HEK293 (cell line): ENCODE measurements around the gene CACNA1B.

Source experiments
- CTCF ChIA-PET: fragments of 350-600 bp; formaldehyde crosslinking; extraction: SDS; loops from one replicate; lab custom pipeline; 2021; ENCODE audit warnings: antibody characterized with exemption; lab: Yijun Ruan, JAX
- POLR2A ChIA-PET: fragments of 300-600 bp; formaldehyde crosslinking; extraction: SDS; loops from one replicate; lab custom pipeline; 2020; ENCODE audit warnings: antibody characterized with exemption, inconsistent platforms; lab: Yijun Ruan, JAX
- H3K27ac ChIP-seq: fragments of 200-500 bp; sonication (Bioruptor generic); 2 replicates; pipeline ENCODE4 v1.5.1; 2014; ENCODE audit warnings: low read depth, low read length, control low read depth, inconsistent platforms; ENCODE audit errors: extremely low read depth
- H3K36me3 ChIP-seq, 2 experiments: fragments of 200-500 bp in 1 of 2; sonication (Bioruptor generic) in 1 of 2; 1 replicate in 1 of 2; 2 replicates in 1 of 2; pipeline ENCODE4 v1.5.1; 2014 to 2017; ENCODE audit warnings: inconsistent platforms in 2 of 2, low read length in 2 of 2; ENCODE audit not compliant: control insufficient read depth in 2 of 2, insufficient read depth in 1 of 2
- H3K4me1 ChIP-seq: fragments of 200-500 bp; sonication (Bioruptor generic); 2 replicates; pipeline ENCODE4 v1.5.1; 2014; ENCODE audit warnings: mild to moderate bottlenecking, low read length, inconsistent platforms; ENCODE audit not compliant: control insufficient read depth, insufficient read depth
- H3K4me3 ChIP-seq: 2 replicates; pipeline ENCODE4 v1.5.1; 2011; ENCODE audit warnings: low read depth, mild to moderate bottlenecking, control low read depth, low read length, moderate library complexity
- H3K9me3 ChIP-seq: fragments of 200-500 bp; sonication (Bioruptor generic); 2 replicates; pipeline ENCODE4 v1.5.1; 2014; ENCODE audit warnings: low read depth, low read length, inconsistent platforms; ENCODE audit not compliant: control insufficient read depth, insufficient read depth
- PRDM6 ChIP-seq: fragments of 450-650 bp; formaldehyde crosslinking; IDR thresholded peaks from 2 replicates; pipeline ENCODE4 v1.5.1; 2017; ENCODE audit warnings: missing biosample characterization, missing genetic modification characterization
- ZBTB48 ChIP-seq: fragments of 450-650 bp; formaldehyde crosslinking; IDR thresholded peaks from 2 replicates; pipeline ENCODE4 v1.5.1; 2016; ENCODE audit warnings: missing biosample characterization, missing genetic modification characterization
- ZBTB7A ChIP-seq: fragments of 450-650 bp; formaldehyde crosslinking; IDR thresholded peaks from 2 replicates; pipeline ENCODE4 v1.5.1; 2016; ENCODE audit warnings: low read depth, missing biosample characterization, missing genetic modification characterization
- ZEB2 ChIP-seq: fragments of 450-650 bp; formaldehyde crosslinking; IDR thresholded peaks from 2 replicates; pipeline ENCODE4 v1.5.1; 2016; ENCODE audit warnings: missing biosample characterization, missing genetic modification characterization
- ZNF112 ChIP-seq: fragments of 450-650 bp; formaldehyde crosslinking; IDR thresholded peaks from 2 replicates; pipeline ENCODE4 v1.5.0; 2017; ENCODE audit warnings: missing biosample characterization, missing genetic modification characterization
- ZNF140 ChIP-seq: fragments of 450-650 bp; formaldehyde crosslinking; IDR thresholded peaks from 2 replicates; pipeline ENCODE4 v1.5.1; 2016; ENCODE audit warnings: missing biosample characterization, missing genetic modification characterization
- ZNF146 ChIP-seq: fragments of 450-650 bp; formaldehyde crosslinking; IDR thresholded peaks from 2 replicates; pipeline ENCODE4 v1.5.1; 2016; ENCODE audit warnings: missing biosample characterization, missing genetic modification characterization
- ZNF239 ChIP-seq: fragments of 450-650 bp; formaldehyde crosslinking; IDR thresholded peaks from 2 replicates; pipeline ENCODE4 v1.5.1; 2016; ENCODE audit warnings: missing biosample characterization, missing genetic modification characterization
- ZNF404 ChIP-seq: fragments of 450-650 bp; formaldehyde crosslinking; IDR thresholded peaks from 2 replicates; pipeline ENCODE4 v1.5.1; 2017; ENCODE audit warnings: missing biosample characterization, missing genetic modification characterization
- ZNF426 ChIP-seq: fragments of 450-650 bp; formaldehyde crosslinking; IDR thresholded peaks from 2 replicates; pipeline ENCODE4 v1.5.1; 2017; ENCODE audit warnings: missing biosample characterization, missing genetic modification characterization, mild to moderate bottlenecking, inconsistent platforms, moderate library complexity
- ZNF501 ChIP-seq: fragments of 450-650 bp; formaldehyde crosslinking; IDR thresholded peaks from 2 replicates; pipeline ENCODE4 v1.5.1; 2016; ENCODE audit warnings: missing biosample characterization, missing genetic modification characterization
- ZNF571 ChIP-seq: fragments of 450-650 bp; formaldehyde crosslinking; IDR thresholded peaks from 2 replicates; pipeline ENCODE4 v1.5.0; 2017; ENCODE audit warnings: missing biosample characterization, missing genetic modification characterization
- ZNF843 ChIP-seq: fragments of 450-650 bp; formaldehyde crosslinking; IDR thresholded peaks from 2 replicates; pipeline ENCODE4 v1.5.1; 2016; ENCODE audit warnings: missing biosample characterization, missing genetic modification characterization
- ZXDB ChIP-seq: fragments of 450-650 bp; formaldehyde crosslinking; IDR thresholded peaks from 2 replicates; pipeline ENCODE4 v1.5.1; 2016; ENCODE audit warnings: missing biosample characterization, missing genetic modification characterization
- TF ChIP-seq, protein P1 (sequence below): fragments of 450-650 bp; formaldehyde crosslinking; IDR thresholded peaks from 2 replicates; pipeline ENCODE4 v1.5.1; 2016; ENCODE audit warnings: missing biosample characterization, missing genetic modification characterization, borderline replicate concordance
- TF ChIP-seq, protein P2 (sequence below): fragments of 450-650 bp; formaldehyde crosslinking; IDR thresholded peaks from 2 replicates; pipeline ENCODE4 v1.5.1; 2016; ENCODE audit warnings: missing biosample characterization, missing genetic modification characterization
- TF ChIP-seq, protein P3 (sequence below): fragments of 450-650 bp; formaldehyde crosslinking; optimal IDR thresholded peaks from 2 replicates; pipeline ENCODE3; 2016; ENCODE audit warnings: missing biosample characterization, mild to moderate bottlenecking, missing genetic modification characterization

The CACNA1B gene

GRCh38 chr9:138065287-138065686 lies 187.7 kb downstream of the CACNA1B start:
- Histone ChIP-seq H3K27ac (no peak overlapping the region), H3K4me1 (no peaks in the 10 kb centered on the region), H3K4me3 (no peak overlapping the region), H3K36me3 (no peaks in the 10 kb centered on the region), H3K9me3 (no peaks in the 10 kb centered on the region)
- TF ChIP-seq ZNF239 (no peak), ZNF404 (tag by site-specific recombination) (no peak), ZNF571 (tag by site-specific recombination) (no peak), ZBTB48 (tag by site-specific recombination) (no peak), ZNF843 (tag by site-specific recombination) (no peak), ZNF140 (tag by site-specific recombination) (no peak)
- TF ChIP-seq, protein P1, sequence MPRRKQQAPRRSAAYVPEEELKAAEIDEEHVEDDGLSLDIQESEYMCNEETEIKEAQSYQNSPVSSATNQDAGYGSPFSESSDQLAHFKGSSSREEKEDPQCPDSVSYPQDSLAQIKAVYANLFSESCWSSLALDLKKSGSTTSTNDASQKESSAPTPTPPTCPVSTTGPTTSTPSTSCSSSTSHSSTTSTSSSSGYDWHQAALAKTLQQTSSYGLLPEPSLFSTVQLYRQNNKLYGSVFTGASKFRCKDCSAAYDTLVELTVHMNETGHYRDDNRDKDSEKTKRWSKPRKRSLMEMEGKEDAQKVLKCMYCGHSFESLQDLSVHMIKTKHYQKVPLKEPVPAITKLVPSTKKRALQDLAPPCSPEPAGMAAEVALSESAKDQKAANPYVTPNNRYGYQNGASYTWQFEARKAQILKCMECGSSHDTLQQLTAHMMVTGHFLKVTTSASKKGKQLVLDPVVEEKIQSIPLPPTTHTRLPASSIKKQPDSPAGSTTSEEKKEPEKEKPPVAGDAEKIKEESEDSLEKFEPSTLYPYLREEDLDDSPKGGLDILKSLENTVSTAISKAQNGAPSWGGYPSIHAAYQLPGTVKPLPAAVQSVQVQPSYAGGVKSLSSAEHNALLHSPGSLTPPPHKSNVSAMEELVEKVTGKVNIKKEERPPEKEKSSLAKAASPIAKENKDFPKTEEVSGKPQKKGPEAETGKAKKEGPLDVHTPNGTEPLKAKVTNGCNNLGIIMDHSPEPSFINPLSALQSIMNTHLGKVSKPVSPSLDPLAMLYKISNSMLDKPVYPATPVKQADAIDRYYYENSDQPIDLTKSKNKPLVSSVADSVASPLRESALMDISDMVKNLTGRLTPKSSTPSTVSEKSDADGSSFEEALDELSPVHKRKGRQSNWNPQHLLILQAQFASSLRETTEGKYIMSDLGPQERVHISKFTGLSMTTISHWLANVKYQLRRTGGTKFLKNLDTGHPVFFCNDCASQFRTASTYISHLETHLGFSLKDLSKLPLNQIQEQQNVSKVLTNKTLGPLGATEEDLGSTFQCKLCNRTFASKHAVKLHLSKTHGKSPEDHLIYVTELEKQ: no peak
- POLR2A ChIA-PET: no interaction called here
- CTCF ChIA-PET: interaction anchor here (0.8 to 1.5 kb wide), 2 partner anchors 11 kb away, joined by 3 to 4 read pairs; no protein-coding TSS in a partner anchor

DNA sequence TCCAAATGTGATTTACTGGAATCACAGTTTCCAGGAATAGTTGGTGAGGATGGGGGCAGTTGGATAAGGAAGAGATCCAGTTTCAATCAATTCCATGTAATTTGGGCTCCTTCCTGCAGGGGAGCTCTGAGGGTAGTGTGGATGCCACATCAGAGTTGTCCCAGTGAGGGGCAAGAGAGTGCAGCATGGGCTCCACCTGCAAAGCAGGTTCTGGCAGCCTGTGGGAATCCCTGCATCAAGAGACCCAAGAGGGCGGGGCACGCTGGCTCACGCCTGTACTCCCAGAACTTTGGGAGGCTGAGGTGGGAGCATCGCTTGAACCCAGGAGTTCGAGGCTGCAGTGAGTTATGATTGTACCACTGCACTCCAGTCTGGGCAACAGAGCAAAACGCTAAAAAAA lies 188.5 kb downstream of the CACNA1B start:
- TF ChIP-seq, protein P2, sequence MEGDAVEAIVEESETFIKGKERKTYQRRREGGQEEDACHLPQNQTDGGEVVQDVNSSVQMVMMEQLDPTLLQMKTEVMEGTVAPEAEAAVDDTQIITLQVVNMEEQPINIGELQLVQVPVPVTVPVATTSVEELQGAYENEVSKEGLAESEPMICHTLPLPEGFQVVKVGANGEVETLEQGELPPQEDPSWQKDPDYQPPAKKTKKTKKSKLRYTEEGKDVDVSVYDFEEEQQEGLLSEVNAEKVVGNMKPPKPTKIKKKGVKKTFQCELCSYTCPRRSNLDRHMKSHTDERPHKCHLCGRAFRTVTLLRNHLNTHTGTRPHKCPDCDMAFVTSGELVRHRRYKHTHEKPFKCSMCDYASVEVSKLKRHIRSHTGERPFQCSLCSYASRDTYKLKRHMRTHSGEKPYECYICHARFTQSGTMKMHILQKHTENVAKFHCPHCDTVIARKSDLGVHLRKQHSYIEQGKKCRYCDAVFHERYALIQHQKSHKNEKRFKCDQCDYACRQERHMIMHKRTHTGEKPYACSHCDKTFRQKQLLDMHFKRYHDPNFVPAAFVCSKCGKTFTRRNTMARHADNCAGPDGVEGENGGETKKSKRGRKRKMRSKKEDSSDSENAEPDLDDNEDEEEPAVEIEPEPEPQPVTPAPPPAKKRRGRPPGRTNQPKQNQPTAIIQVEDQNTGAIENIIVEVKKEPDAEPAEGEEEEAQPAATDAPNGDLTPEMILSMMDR (tag by site-specific recombination): peak; percentile 40; the same call in 1 of the 2 replicates
- TF ChIP-seq ZEB2 (tag by site-specific recombination): no peak
- H3K36me3 ChIP-seq: no peaks in the 10 kb centered on the region
- no peaks in the 10 kb centered on the region for H3K9me3 ChIP-seq
- no peak overlapping the region for H3K27ac ChIP-seq
- H3K4me1 ChIP-seq: no peaks in the 10 kb centered on the region
- ChIA-PET CTCF (interaction anchor here (0.7 to 1.5 kb wide), 4 partner anchors 11 to 484 kb away, joined by 3 to 5 read pairs (median 4); no protein-coding TSS in a partner anchor), POLR2A (no interaction called here)
- H3K4me3 ChIP-seq: no peak overlapping the region

DNA sequence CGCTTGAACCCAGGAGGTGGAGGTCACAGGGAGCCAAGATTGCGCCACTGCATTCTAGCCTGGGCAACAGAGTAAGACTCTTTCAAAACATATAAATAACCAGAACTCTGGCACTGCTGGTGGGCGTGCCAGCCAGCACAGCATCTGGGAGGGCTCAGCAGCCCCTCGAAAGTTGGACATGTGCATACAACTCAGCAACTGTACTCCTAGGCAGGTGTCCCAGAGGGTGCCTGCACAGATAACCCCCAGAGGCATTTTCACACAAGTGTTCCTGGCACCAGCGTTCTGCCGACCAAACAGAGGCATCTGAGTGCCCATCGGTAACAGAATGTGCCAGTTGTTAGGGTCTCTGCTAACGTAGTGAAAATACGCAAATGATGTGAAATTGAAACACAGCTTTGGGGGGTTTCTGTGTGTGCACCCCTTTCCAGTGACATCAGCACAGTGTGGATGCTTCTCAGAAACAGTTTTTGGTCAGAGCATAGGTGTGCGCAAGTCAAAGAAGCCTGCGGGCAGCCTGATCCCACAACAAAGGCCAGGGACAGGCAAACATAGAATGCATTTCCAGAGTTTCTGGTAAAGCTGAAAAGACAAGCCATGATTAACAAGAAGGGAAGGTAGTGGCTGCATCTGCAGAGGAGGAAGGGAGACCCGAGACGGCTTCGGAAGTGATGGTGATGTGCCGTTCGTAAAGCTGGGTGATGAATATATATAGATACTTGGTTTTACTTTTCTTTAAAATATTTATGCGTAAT lies 190.2 kb downstream of the CACNA1B start:
- Histone ChIP-seq H3K4me3 (no peak overlapping the region), H3K27ac (no peak overlapping the region), H3K9me3 (no peaks in the 10 kb centered on the region), H3K4me1 (no peaks in the 10 kb centered on the region), H3K36me3 (no peaks in the 10 kb centered on the region)
- CTCF ChIA-PET: interaction anchor here (0.6 to 1.1 kb wide), 2 partner anchors 12 to 35 kb away, joined by 3 read pairs; no protein-coding TSS in a partner anchor
- POLR2A ChIA-PET: no interaction called here
- TF ChIP-seq ZNF146 (tag by site-specific recombination) (no peak), ZNF501 (tag by site-specific recombination) (no peak), ZNF239 (no peak), ZNF426 (tag by site-specific recombination) (no peak), PRDM6 (no peak), ZXDB (tag by site-specific recombination) (no peak), ZBTB7A (tag by site-specific recombination) (no peak), ZNF112 (tag by site-specific recombination) (no peak)
- TF ChIP-seq, protein P3, sequence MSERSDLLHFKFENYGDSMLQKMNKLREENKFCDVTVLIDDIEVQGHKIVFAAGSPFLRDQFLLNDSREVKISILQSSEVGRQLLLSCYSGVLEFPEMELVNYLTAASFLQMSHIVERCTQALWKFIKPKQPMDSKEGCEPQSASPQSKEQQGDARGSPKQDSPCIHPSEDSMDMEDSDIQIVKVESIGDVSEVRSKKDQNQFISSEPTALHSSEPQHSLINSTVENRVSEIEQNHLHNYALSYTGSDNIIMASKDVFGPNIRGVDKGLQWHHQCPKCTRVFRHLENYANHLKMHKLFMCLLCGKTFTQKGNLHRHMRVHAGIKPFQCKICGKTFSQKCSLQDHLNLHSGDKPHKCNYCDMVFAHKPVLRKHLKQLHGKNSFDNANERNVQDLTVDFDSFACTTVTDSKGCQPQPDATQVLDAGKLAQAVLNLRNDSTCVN (tag by site-specific recombination): no peak
